H1 (cell line): ENCODE results near the gene CAPN9. TPM values are rescaled to one million over a fixed set of nuclear protein-coding genes. Genes with fewer than 3 reads are reported as not detected.

Experiments
- CTCF ChIA-PET: fragments of 300-600 bp; sonication (Branson Sonifier 250); formaldehyde crosslinking; loops from one replicate; lab custom pipeline; 2021; ENCODE audit not compliant: partially characterized antibody; lab: Charles Lee
- POLR2A ChIA-PET: fragments of 300-600 bp; sonication (Branson Sonifier 250); formaldehyde crosslinking; loops from one replicate; lab custom pipeline; 2021; ENCODE audit warnings: inconsistent platforms; ENCODE audit not compliant: partially characterized antibody; lab: Charles Lee
- DNase-seq, 2 experiments: peaks; one replicate each; pipeline versions ENCODE4 v3.0.0 to v3.0.0-alpha.2; 2010 to 2022; ENCODE audit warnings: low spot score in 2 of 2, low read depth in 1 of 2, mixed read lengths in 1 of 2
- FAIRE-seq: peaks from 2 replicates; lab custom pipeline; 2011; peaks lifted over from hg19 to GRCh38; lab: Jason Lieb, UNC
- H2AFZ ChIP-seq: 2 replicates; pipeline ENCODE4 v1.8.1; 2012; ENCODE audit warnings: low read length, inconsistent platforms
- H2AK5ac ChIP-seq: 2 replicates; pipeline ENCODE4 v1.6.1; 2013; ENCODE audit warnings: low read depth, low read length
- H2BK120ac ChIP-seq: replicated peaks from 2 replicates; pipeline ENCODE3; 2013; ENCODE audit warnings: low read depth, low read length, inconsistent platforms
- H2BK12ac ChIP-seq: 2 replicates; pipeline ENCODE4 v1.6.1; 2013; ENCODE audit warnings: low read depth, low read length
- H2BK15ac ChIP-seq: 2 replicates; pipeline ENCODE4 v1.6.1; 2013; ENCODE audit warnings: low read length
- H2BK20ac ChIP-seq: 2 replicates; pipeline ENCODE4 v1.6.1; 2013; ENCODE audit warnings: low read length
- H2BK5ac ChIP-seq: 2 replicates; pipeline ENCODE4 v1.6.1; 2013; ENCODE audit warnings: low read depth, low read length
- H3K14ac ChIP-seq: 2 replicates; pipeline ENCODE4 v1.6.1; 2013; ENCODE audit warnings: inconsistent platforms; ENCODE audit not compliant: insufficient read length
- H3K18ac ChIP-seq: 2 replicates; pipeline ENCODE4 v1.6.1; 2013; ENCODE audit warnings: low read length; ENCODE audit errors: extremely low read depth
- H3K23ac ChIP-seq: 2 replicates; pipeline ENCODE4 v1.6.1; 2013; ENCODE audit warnings: inconsistent platforms; ENCODE audit not compliant: insufficient read length
- H3K23me2 ChIP-seq: 2 replicates; pipeline ENCODE4 v1.6.1; 2013; ENCODE audit warnings: low read depth, low read length
- H3K27ac ChIP-seq: 2 replicates; pipeline ENCODE4 v1.6.1; 2011; ENCODE audit warnings: low read depth, low read length, inconsistent platforms
- H3K27me3 ChIP-seq, 4 experiments: replicated peaks in 1 of 4; 1 replicate in 1 of 4; 2 replicates in 3 of 4; pipeline versions ENCODE4 v1.6.1 to v1.8.1; 2011 to 2013; ENCODE audit warnings: low read length in 3 of 4, mild to moderate bottlenecking in 3 of 4, inconsistent platforms in 2 of 4, mixed read lengths in 2 of 4, moderate library complexity in 1 of 4; ENCODE audit not compliant: control insufficient read depth in 3 of 4, insufficient read depth in 3 of 4; ENCODE audit errors: extremely low read depth in 1 of 4
- H3K36me3 ChIP-seq, 4 experiments: 2 replicates each; pipeline versions ENCODE4 v1.6.1 to v1.8.1; 2011 to 2013; ENCODE audit warnings: mild to moderate bottlenecking in 4 of 4, low read length in 3 of 4, moderate library complexity in 2 of 4, control low read depth in 1 of 4, inconsistent platforms in 1 of 4; ENCODE audit not compliant: insufficient read depth in 4 of 4, control insufficient read depth in 2 of 4
- H3K4ac ChIP-seq: replicated peaks from 2 replicates; pipeline ENCODE3; 2013; ENCODE audit warnings: low read length, low read depth, mixed read lengths, inconsistent platforms; ENCODE audit not compliant: insufficient read length
- H3K4me1 ChIP-seq, 4 experiments: replicated peaks in 1 of 4; 1 replicate in 1 of 4; 2 replicates in 3 of 4; pipeline versions ENCODE4 v1.6.1 to v1.8.1; 2011 to 2013; ENCODE audit warnings: low read length in 3 of 4, inconsistent platforms in 2 of 4, mixed read lengths in 1 of 4; ENCODE audit not compliant: insufficient read depth in 4 of 4, control insufficient read depth in 3 of 4
- H3K4me2 ChIP-seq, 2 experiments: 2 replicates each; pipeline versions ENCODE4 v1.6.1 to v1.8.1; 2011 to 2013; ENCODE audit warnings: low read depth in 2 of 2, low read length in 2 of 2, control low read depth in 1 of 2, inconsistent platforms in 1 of 2, mild to moderate bottlenecking in 1 of 2; ENCODE audit not compliant: insufficient read depth in 1 of 2
- H3K4me3 ChIP-seq, 4 experiments: fragments of 200-600, 300-600 bp in 1 of 4; sonication (generic), shearing (Covaris generic), sonication (Bioruptor Twin) in 1 of 4; 2 replicates each; pipeline versions ENCODE4 v1.5.1 to v1.8.1; 2011 to 2016; ENCODE audit warnings: low read length in 4 of 4, low read depth in 3 of 4, control low read depth in 2 of 4, inconsistent platforms in 2 of 4, mild to moderate bottlenecking in 2 of 4, mixed read lengths in 1 of 4, moderate library complexity in 1 of 4; ENCODE audit not compliant: insufficient read depth in 2 of 4; ENCODE audit errors: extremely low read depth in 1 of 4
- H3K56ac ChIP-seq: replicated peaks from 2 replicates; pipeline ENCODE3; 2013; ENCODE audit warnings: low read depth, mild to moderate bottlenecking, mixed read lengths, low read length, inconsistent platforms; ENCODE audit not compliant: insufficient read length
- H3K79me1 ChIP-seq: 2 replicates; pipeline ENCODE4 v1.6.1; 2013; ENCODE audit warnings: low read depth, low read length, control low read depth
- H3K79me2 ChIP-seq, 2 experiments: 2 replicates each; pipeline versions ENCODE4 v1.6.1 to v1.8.1; 2012 to 2013; ENCODE audit warnings: low read length in 2 of 2, mild to moderate bottlenecking in 2 of 2, inconsistent platforms in 1 of 2; ENCODE audit not compliant: insufficient read depth in 2 of 2, control insufficient read depth in 1 of 2
- H3K9ac ChIP-seq, 4 experiments: replicated peaks in 1 of 4; 1 replicate in 1 of 4; 2 replicates in 3 of 4; pipeline versions ENCODE4 v1.6.1 to v1.8.1; 2011 to 2013; ENCODE audit warnings: low read depth in 3 of 4, low read length in 3 of 4, control low read depth in 2 of 4, mild to moderate bottlenecking in 2 of 4, moderate library complexity in 2 of 4, inconsistent platforms in 1 of 4; ENCODE audit errors: extremely low read depth in 1 of 4
- H3K9me3 ChIP-seq, 2 experiments: 2 replicates each; pipeline versions ENCODE4 v1.6.1 to v1.8.1; 2012 to 2013; ENCODE audit warnings: mild to moderate bottlenecking in 2 of 2, moderate library complexity in 2 of 2, control low read depth in 1 of 2, inconsistent platforms in 1 of 2, low read depth in 1 of 2, low read length in 1 of 2, mixed read lengths in 1 of 2; ENCODE audit not compliant: insufficient read depth in 2 of 2
- H4K20me1 ChIP-seq, 2 experiments: replicated peaks in 1 of 2; 2 replicates each; pipeline versions ENCODE3 to v1.8.1; 2011 to 2013; ENCODE audit warnings: inconsistent platforms in 2 of 2, low read length in 2 of 2, mild to moderate bottlenecking in 1 of 2; ENCODE audit not compliant: insufficient read depth in 2 of 2, control insufficient read depth in 1 of 2
- H4K5ac ChIP-seq: 2 replicates; pipeline ENCODE4 v1.6.1; 2013; ENCODE audit warnings: low read length, low read depth, mixed read lengths, inconsistent platforms; ENCODE audit not compliant: insufficient read length
- H4K8ac ChIP-seq: 2 replicates; pipeline ENCODE4 v1.8.0; 2013; ENCODE audit warnings: mild to moderate bottlenecking, moderate library complexity, low read length, inconsistent platforms; ENCODE audit not compliant: insufficient read depth; ENCODE audit errors: extremely low read depth
- H4K91ac ChIP-seq: replicated peaks from 2 replicates; pipeline ENCODE3; 2013; ENCODE audit warnings: low read length, mixed read lengths, inconsistent platforms; ENCODE audit not compliant: insufficient read length
- CHD1 ChIP-seq: IDR thresholded peaks from 2 replicates; pipeline ENCODE4 v1.6.1; 2012; ENCODE audit warnings: low read depth, low read length, improper control_type of control experiment
- NANOG ChIP-seq: IDR thresholded peaks from 2 replicates; pipeline ENCODE4 v1.6.1; 2011; ENCODE audit warnings: low read length, low read depth, mild to moderate bottlenecking, inconsistent platforms; ENCODE audit not compliant: insufficient read depth, poor library complexity, severe bottlenecking
- RAD21 ChIP-seq, 2 experiments: IDR thresholded peaks in 1 of 2; conservative IDR thresholded peaks in 1 of 2; 2 replicates each; pipeline ENCODE4 v1.6.1; 2011; ENCODE audit warnings: low read depth in 2 of 2, low read length in 2 of 2, improper control_type of control experiment in 1 of 2, inconsistent platforms in 1 of 2, mild to moderate bottlenecking in 1 of 2, moderate library complexity in 1 of 2
- YY1 ChIP-seq: IDR thresholded peaks from 2 replicates; pipeline ENCODE4 v1.6.1; 2011; ENCODE audit warnings: low read depth, mild to moderate bottlenecking, low read length
- WGBS, 2 experiments: shearing (Covaris generic) in 1 of 2; methylation state at CpG; one replicate each; pipeline versions ENCODE4 v1.1.6 to v1.1.7; 2013 to 2015; ENCODE audit warnings: low lambda C conversion rate in 2 of 2, mixed read lengths in 2 of 2, inconsistent platforms in 1 of 2, low coverage in 1 of 2, missing lambda C conversion rate in 1 of 2; ENCODE audit not compliant: insufficient replicate concordance in 2 of 2, insufficient coverage in 1 of 2, insufficient read length in 1 of 2; ENCODE audit errors: extremely low coverage in 1 of 2, missing lambda C conversion rate in 1 of 2; 5-methylcytosine and 5-hydroxymethylcytosine counted together
- polyA plus RNA-seq, 7 experiments: library from polyadenylated mRNA; depleted of rRNA in 3 of 7; stranded (reverse) in 5 of 7; unstranded in 2 of 7; fragments of >200 nt in 5 of 7; fragments of 200-250 nt in 2 of 7; gene quantifications; 1 replicate in 5 of 7; 2 replicates in 1 of 7; 4 replicates in 1 of 7; pipeline versions ENCODE4 v1.2.1 to v1.2.3, GENCODE V29; 2011 to 2013; ENCODE audit warnings: missing spikeins in 2 of 7, mixed read lengths in 2 of 7
- total RNA-seq: library from RNA; stranded (reverse); fragmentation: NEBNext Ultra II Directional; extraction: Animal tissue kit (Norgen Biotek cat#: 25700); gene quantifications from 2 replicates; pipeline ENCODE4 v1.2.1, GENCODE V29; 2021
- TF ChIP-seq, protein P1 (sequence below), 3 experiments: IDR thresholded peaks; 1 replicate in 2 of 3; 2 replicates in 1 of 3; pipeline versions ENCODE4 v1.5.1 to v1.6.1; 2011; ENCODE audit warnings: low read length in 3 of 3, mild to moderate bottlenecking in 3 of 3, inconsistent platforms in 2 of 3, low read depth in 1 of 3, moderate library complexity in 1 of 3; ENCODE audit not compliant: insufficient read depth in 1 of 3; ENCODE audit errors: control extremely low read depth in 1 of 3

Gene CAPN9
- total and polyA plus RNA-seq, 2 of the 8 experiments (the other 6 are each of a cell fraction or from before 2014, with no cell fraction given): 0.22 to 0.76 TPM

DNA sequence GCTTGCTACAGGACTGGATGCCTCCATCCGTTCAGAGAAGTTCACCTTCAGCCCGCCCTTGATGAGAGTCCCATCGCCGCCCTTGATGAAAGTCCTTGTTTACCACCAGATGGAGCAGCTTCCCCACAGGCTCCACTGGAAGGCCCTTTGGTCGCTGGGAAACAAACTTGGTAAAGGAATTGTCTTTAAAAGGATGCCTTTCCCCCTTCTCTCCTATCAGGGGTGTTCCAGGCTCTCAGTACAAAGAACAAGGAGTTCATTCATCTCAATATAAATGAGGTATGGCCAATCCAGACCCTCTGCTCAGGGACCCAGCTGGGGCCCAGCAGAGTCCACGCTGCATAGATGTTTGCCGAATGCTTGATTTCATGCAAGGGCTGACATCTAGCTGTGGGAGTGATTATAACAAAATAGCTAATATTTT is 50.8 kb downstream of the CAPN9 start:
- no peak overlapping the region for H2AFZ ChIP-seq

More for the DNA sequence above, 50.8 kb downstream of the CAPN9 start:
- 0 out of 7 replicates have a peak, but pooled peaks cover 0 to 2% (median 0%) of the 10 kb centered on the region in 4 experiments for H3K4me1 ChIP-seq
- no peak overlapping the region for H2BK120ac ChIP-seq
- DNase-seq (peak in 1 of 2 experiments; percentile 63), FAIRE-seq (peak; percentile 88)
- H3K9ac ChIP-seq: no peak overlapping the region
- no peak overlapping the region for H3K23ac ChIP-seq
- H3K79me2 ChIP-seq: no peaks in the 10 kb centered on the region
- H4K20me1 ChIP-seq: peaks cover 0 to 1% of the 10 kb centered on the region in 2 experiments
- no peak overlapping the region for H3K27ac ChIP-seq
- no peak overlapping the region for H4K5ac ChIP-seq
- no peak overlapping the region for H3K56ac ChIP-seq
- no peak overlapping the region for H2BK12ac ChIP-seq
- no peaks in the 10 kb centered on the region; a peak in 3 of 7 replicates for H3K27me3 ChIP-seq
- no peak overlapping the region for H3K4me3 ChIP-seq
- no peak overlapping the region for H2BK15ac ChIP-seq
- no peak overlapping the region for H4K8ac ChIP-seq
- 0 out of 2 replicates have a peak, but pooled peaks have one; percentile 12 for TF ChIP-seq YY1
- TF ChIP-seq NANOG: no peak
- peak; percentile 84 to 89 for TF ChIP-seq RAD21 (IDR thresholded peaks at IDR 0.05 in 1 of 2, conservative IDR thresholded peaks at IDR 0.05 in 1 of 2; ENCODE audit: low read depth in 2 of 2, low read length in 2 of 2)
- TF ChIP-seq, protein P1, sequence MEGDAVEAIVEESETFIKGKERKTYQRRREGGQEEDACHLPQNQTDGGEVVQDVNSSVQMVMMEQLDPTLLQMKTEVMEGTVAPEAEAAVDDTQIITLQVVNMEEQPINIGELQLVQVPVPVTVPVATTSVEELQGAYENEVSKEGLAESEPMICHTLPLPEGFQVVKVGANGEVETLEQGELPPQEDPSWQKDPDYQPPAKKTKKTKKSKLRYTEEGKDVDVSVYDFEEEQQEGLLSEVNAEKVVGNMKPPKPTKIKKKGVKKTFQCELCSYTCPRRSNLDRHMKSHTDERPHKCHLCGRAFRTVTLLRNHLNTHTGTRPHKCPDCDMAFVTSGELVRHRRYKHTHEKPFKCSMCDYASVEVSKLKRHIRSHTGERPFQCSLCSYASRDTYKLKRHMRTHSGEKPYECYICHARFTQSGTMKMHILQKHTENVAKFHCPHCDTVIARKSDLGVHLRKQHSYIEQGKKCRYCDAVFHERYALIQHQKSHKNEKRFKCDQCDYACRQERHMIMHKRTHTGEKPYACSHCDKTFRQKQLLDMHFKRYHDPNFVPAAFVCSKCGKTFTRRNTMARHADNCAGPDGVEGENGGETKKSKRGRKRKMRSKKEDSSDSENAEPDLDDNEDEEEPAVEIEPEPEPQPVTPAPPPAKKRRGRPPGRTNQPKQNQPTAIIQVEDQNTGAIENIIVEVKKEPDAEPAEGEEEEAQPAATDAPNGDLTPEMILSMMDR (IDR thresholded peaks at IDR 0.05; ENCODE audit: control extremely low read depth in 1 of 3, insufficient read depth in 1 of 3, low read depth in 1 of 3, low read length in 3 of 3): peak; percentile 62 to 82 (median 77)
- no peak for TF ChIP-seq CHD1
- H3K18ac ChIP-seq: no peak overlapping the region
- no peak overlapping the region for H3K4me2 ChIP-seq
- no peak overlapping the region for H2BK5ac ChIP-seq
- H3K36me3 ChIP-seq: no peaks in the 10 kb centered on the region
- ChIA-PET POLR2A (interaction anchor here (1.3 kb wide), 1 partner anchor 69 kb away, joined by 3 read pairs; no protein-coding TSS in a partner anchor), CTCF (interaction anchor here (0.6 to 4.4 kb wide), 42 partner anchors 8 to 417 kb away, joined by 3 to 27 read pairs (median 4); no protein-coding TSS in a partner anchor)
- H3K14ac ChIP-seq: no peak overlapping the region
- no peak overlapping the region for H2BK20ac ChIP-seq
- no peak overlapping the region for H2AK5ac ChIP-seq
- WGBS, 2 experiments: 42% methylated on average over 7 of the region's 7 CpGs; no CpG with 5 or more reads in 1 of the 2 experiments
- no peaks in the 10 kb centered on the region for H3K23me2 ChIP-seq
- no peaks in the 10 kb centered on the region for H3K79me1 ChIP-seq
- no peaks in the 10 kb centered on the region for H3K9me3 ChIP-seq
- H4K91ac ChIP-seq: no peak overlapping the region
- no peak overlapping the region for H3K4ac ChIP-seq
